Endothelial cell (in vitro differentiated cells): ENCODE measurements around the gene BANF2. TPM values are rescaled to one million over a fixed set of nuclear protein-coding genes. Genes with fewer than 3 reads are reported as not detected.
"Not testable (repeated sequence)": the region's sequence is repeated elsewhere in the genome, so short reads cannot be mapped to it uniquely, and the experiment has no call there.

Experiments
- DNase-seq: peaks from one replicate; pipeline ENCODE4 v3.0.0; 2021; ENCODE audit warnings: low spot score
- H3K27ac Mint-ChIP-seq: one replicate; pipeline ENCODE4 v1.8.0; 2021; ENCODE audit warnings: mixed read lengths, inconsistent platforms; ENCODE audit not compliant: unreplicated experiment
- H3K27me3 Mint-ChIP-seq: one replicate; pipeline ENCODE4 v1.8.0; 2021; ENCODE audit warnings: mild to moderate bottlenecking, moderate library complexity, mixed read lengths, inconsistent platforms; ENCODE audit not compliant: unreplicated experiment
- H3K36me3 Mint-ChIP-seq: one replicate; pipeline ENCODE4 v1.8.0; 2021; ENCODE audit warnings: mild to moderate bottlenecking, low read depth, mixed read lengths, inconsistent platforms; ENCODE audit not compliant: unreplicated experiment
- H3K4me1 Mint-ChIP-seq: one replicate; pipeline ENCODE4 v1.8.0; 2021; ENCODE audit warnings: mild to moderate bottlenecking, mixed read lengths, inconsistent platforms; ENCODE audit not compliant: unreplicated experiment
- H3K4me3 Mint-ChIP-seq: one replicate; pipeline ENCODE4 v1.8.0; 2021; ENCODE audit warnings: mild to moderate bottlenecking, mixed read lengths, inconsistent platforms; ENCODE audit not compliant: unreplicated experiment
- H3K9me3 Mint-ChIP-seq: one replicate; pipeline ENCODE4 v1.8.0; 2021; ENCODE audit warnings: mixed read lengths, inconsistent platforms; ENCODE audit not compliant: unreplicated experiment
- CTCF ChIP-seq: fragments of 200-600 bp; sonication (generic); IDR thresholded peaks from one replicate; pipeline ENCODE4 v1.5.0; 2021; ENCODE audit warnings: antibody characterized with exemption; ENCODE audit not compliant: unreplicated experiment
- total RNA-seq: library from RNA; stranded (reverse); fragmentation: NEBNext Ultra II Directional; extraction: Animal tissue kit (Norgen Biotek cat#: 25700); gene quantifications from one replicate; pipeline ENCODE4 v1.2.1, GENCODE V29; 2021; ENCODE audit not compliant: unreplicated experiment

BANF2 gene
- total RNA-seq, 1 donor from 2014 or later = not detected

GRCh38 chr20:17768271-17768670, 68.5 kb downstream of the BANF2 start:
- peaks cover 1% of the 10 kb centered on the region for H3K27me3 Mint-ChIP-seq
- no peaks in the 10 kb centered on the region for H3K36me3 Mint-ChIP-seq
- H3K27ac Mint-ChIP-seq = no peak overlapping the region
- DNase-seq = no peak
- no peak for TF ChIP-seq CTCF
- no peaks in the 10 kb centered on the region for H3K9me3 Mint-ChIP-seq
- no peak overlapping the region for H3K4me3 Mint-ChIP-seq
- peaks cover 4% of the 10 kb centered on the region for H3K4me1 Mint-ChIP-seq

- DNase-seq, H3K4me3 Mint-ChIP-seq, H3K36me3 Mint-ChIP-seq, H3K4me1 Mint-ChIP-seq, H3K9me3 Mint-ChIP-seq, H3K27ac Mint-ChIP-seq, H3K27me3 Mint-ChIP-seq: not testable (repeated sequence)
Measured at GRCh38 chr20:17769716-17770115, 70.0 kb downstream of the BANF2 start.

GRCh38 chr20:17771206-17772004, 71.6 kb downstream of the BANF2 start:
- no peaks in the 10 kb centered on the region for H3K27me3 Mint-ChIP-seq
- H3K27ac Mint-ChIP-seq = no peak overlapping the region
- no peak for DNase-seq
- H3K4me3 Mint-ChIP-seq = no peak overlapping the region
- H3K4me1 Mint-ChIP-seq = peaks cover 4% of the 10 kb centered on the region
- TF ChIP-seq CTCF = no peak
- H3K36me3 Mint-ChIP-seq = no peaks in the 10 kb centered on the region
- H3K9me3 Mint-ChIP-seq = no peaks in the 10 kb centered on the region

GRCh38 chr20:17772005-17772343, 72.2 kb downstream of the BANF2 start:
- Mint-ChIP-seq H3K36me3 (no peaks in the 10 kb centered on the region), H3K27ac (no peak overlapping the region), H3K4me1 (peaks cover 4% of the 10 kb centered on the region), H3K9me3 (no peaks in the 10 kb centered on the region), H3K4me3 (no peak overlapping the region), H3K27me3 (no peaks in the 10 kb centered on the region)
- no peak for DNase-seq
- TF ChIP-seq CTCF = no peak

- TF ChIP-seq CTCF = no peak
- Mint-ChIP-seq H3K9me3 (no peaks in the 10 kb centered on the region), H3K27ac (no peak overlapping the region), H3K36me3 (peaks cover 4% of the 10 kb centered on the region), H3K27me3 (no peaks in the 10 kb centered on the region), H3K4me3 (no peak overlapping the region), H3K4me1 (peaks cover 4% of the 10 kb centered on the region)
- no peak for DNase-seq
Measured at GRCh38 chr20:17773619-17774018, 73.9 kb downstream of the BANF2 start.
